HTR-8/SVneo (cell line): ENCODE results near the gene BCDIN3D.
"Not testable (repeated sequence)": the region's sequence is repeated elsewhere in the genome, so short reads cannot be mapped to it uniquely, and the experiment has no call there.

Experiments
- DNase-seq: peaks from one replicate; pipeline ENCODE4 v3.0.0; 2011; ENCODE audit warnings: low spot score, mixed read lengths; ENCODE audit not compliant: insufficient read length
- FAIRE-seq: peaks from 2 replicates; lab custom pipeline; 2011; peaks lifted over from hg19 to GRCh38; lab: Jason Lieb, UNC

BCDIN3D gene, protein sequence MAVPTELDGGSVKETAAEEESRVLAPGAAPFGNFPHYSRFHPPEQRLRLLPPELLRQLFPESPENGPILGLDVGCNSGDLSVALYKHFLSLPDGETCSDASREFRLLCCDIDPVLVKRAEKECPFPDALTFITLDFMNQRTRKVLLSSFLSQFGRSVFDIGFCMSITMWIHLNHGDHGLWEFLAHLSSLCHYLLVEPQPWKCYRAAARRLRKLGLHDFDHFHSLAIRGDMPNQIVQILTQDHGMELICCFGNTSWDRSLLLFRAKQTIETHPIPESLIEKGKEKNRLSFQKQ

DNA sequence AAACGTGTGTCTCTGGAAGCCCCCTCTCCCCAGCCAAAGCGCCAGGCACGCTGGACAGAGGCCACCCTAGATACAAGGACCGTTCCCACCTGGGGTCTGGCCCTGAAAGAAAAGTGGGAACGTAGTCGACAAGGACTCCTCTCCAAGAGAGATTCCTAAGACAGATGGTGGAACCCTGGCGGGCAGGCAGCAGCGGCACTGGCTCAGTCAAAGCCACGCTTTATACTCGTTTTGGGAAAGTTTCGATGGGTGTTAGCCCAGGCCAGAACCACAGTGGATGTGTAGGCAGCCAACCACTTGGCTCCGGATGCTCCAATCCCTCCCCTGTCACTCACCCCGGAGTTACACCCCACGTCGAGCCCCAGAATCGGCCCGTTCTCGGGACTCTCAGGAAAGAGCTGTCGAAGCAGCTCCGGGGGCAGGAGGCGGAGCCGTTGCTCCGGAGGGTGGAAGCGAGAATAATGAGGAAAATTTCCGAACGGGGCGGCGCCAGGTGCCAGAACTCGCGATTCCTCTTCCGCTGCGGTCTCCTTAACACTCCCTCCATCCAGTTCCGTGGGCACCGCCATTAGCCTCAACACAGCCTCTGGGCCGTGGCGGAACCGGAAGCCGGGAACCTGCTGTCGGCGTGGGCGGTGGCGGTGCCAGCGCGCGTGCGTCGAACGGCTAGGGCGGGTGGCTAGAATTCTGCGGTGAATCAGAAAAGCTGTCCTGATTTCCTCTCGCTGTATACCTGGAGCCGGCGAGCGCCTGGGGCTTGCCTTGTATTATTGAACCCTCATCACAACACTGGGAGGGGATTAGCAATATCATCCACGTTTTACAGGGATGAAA lies at the start of gene BCDIN3D:
Gene BCDIN3D, minus strand, starts transcription at position 588 of the 834 bp plus-strand sequence. Its CDS starts 19 bp downstream, at position 569.
- DNase-seq (peak; percentile 92), FAIRE-seq (peak; percentile 51)

DNA sequence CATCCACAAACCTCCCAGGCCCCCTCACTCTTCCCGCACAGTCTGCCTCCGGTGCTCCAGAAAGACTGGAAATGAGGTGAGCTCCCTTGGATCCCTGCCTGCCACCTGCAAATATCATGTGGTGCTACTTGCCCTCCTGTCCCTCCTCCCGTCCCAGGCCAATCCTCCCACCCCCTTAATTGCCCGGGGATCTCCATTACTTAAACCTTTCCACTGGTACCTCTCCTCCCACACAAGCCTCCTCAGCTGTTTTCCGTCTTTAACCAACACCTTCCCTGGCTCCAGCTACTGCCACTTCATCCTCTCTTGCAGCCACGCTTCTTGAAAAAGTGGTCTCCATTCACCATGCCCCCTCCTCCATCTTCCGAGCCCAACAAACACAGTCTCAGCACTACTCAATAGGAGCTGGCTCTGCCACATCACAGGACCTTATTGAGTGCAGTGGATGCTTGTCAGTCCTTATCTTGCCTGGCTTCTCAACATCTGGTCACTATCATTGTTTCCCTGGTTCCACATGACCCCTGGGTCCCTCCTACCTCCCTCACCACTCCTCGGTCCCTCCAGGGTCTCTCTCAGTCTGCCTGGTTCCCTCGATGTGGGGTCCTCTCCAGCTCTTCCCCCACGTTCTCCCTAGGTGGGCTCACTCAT lies 49.3 kb upstream of the BCDIN3D start:
- no peak for DNase-seq
- FAIRE-seq, result no peak

DNA sequence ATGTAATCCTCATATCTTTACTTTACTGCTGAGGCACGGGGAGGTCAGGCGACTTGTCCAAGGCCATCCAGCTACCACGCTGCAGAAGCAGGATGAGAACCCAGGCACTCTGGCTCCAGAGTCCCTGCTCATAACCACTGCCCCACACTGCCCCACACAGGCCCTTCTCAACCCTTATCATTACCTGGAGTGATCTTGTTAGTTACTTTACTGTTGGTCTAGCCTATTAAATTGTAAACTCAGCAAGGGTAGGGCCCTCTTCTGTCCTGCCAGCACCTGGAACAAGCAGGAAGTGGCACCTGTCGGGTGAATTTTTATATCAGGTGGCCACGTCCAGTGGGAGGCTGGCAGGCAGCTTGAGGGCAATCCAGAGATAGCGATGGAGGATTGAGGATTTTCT lies 48.6 kb upstream of the BCDIN3D start:
- FAIRE-seq, result no peak
- no peak for DNase-seq

DNA sequence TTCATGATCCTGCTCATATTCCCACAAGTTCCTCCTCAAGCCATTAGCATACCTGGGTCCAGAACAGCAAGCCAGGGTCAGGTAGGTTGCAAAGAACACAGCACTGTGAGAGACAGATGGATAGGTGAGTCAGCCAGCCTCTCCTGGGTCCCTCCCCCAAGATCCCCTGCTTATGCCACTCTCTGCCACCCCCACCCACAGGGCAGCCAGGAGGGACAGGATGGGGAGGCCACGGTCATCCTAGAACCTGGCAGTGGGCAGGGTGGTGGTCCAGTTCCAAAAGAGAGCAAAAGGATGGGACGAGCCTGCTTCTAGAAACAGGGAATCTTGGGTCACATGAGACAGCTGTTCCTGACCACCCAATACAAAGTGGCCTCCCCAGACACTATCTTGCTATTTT lies 48.1 kb upstream of the BCDIN3D start:
- FAIRE-seq (no peak), DNase-seq (no peak)

DNA sequence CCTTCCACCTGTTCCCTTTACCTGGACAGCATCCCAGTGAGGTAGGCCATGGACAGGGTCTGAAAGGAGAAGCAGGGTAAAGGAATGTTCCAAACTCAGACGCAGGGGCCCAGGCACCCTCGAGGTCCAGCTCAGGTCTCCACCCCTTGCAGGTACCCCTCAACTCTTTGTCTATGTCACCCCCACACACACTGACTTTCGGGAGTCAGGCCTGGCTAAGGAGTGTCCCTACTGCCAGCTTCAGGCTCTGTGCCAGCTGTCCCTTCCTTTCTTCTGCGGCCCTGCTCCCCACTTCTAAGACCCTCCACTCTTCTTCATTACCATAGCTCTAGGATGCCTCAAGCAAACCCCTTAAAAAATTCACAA lies 47.2 kb upstream of the BCDIN3D start:
- FAIRE-seq (no peak), DNase-seq (no peak)

DNA sequence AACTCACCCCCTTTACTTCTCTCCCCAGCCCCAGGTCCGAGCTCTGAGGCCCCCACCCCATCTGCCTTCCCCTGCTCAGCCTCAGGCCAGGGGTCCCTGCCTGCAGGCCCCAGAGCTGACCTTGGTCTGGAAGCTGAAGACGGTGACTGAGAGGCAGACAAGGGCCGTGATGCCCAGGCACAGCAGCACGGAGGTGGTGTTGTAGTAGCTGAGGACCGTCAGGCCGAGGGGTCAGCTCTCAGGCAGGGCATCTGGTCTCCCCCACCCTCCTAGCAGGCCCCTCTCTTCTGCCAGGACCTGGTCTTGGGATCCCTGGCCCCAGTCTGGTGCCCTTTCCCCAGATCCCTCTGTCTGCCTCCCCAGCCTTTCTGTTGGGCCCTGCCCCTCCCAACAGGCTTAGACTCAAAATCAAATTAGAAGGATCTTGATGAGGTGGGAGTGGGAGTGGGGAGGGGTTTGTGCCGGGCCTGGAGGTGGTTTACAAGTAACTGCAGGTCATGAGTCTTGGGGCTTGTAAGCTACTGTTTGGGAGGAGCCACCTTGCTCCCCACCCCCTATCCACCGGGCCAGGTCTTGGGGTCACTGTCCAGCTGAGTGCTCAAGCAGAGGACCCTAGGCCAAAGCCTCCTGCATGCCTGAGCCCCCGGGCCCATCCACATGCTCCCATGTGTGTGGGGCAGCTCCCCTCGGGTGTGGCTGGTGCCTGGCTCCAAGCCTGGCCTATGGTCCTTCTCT lies 46.6 kb upstream of the BCDIN3D start:
- DNase-seq, result no peak
- FAIRE-seq, result no peak

DNA sequence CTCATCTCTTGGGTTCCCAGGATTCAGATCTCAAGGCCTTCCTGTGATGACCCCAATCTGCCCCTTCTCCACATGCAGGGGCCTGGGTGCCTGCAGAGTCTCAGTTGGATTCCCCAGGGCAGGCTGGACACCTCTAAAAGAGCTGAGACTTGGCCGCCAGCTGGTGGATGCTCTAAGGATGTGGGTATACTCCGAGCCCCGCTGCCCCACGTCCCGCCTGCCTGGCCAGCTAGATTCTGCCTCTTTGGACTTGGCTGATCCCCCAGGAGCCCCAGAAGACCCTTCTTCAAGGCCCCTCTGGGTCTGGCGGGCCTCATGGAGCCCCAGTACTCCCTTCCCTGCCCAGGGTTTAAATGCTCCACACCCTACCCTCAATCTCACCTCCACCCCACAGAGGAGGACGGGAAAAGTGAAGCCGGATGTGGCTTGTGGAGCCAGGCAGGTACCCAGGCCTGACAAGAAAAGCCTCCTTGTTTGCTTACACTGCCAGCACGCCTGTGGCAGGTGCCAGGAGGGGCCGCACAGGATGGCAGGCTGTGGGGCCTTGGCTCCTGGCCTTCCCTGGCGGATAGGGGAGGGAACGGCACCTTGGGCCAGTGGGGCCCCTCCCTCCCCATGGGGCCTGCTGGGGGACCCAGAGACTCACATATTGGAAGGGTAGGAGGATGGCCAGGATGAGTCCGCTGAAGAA lies 45.7 kb upstream of the BCDIN3D start:
- no peak for FAIRE-seq

DNA sequence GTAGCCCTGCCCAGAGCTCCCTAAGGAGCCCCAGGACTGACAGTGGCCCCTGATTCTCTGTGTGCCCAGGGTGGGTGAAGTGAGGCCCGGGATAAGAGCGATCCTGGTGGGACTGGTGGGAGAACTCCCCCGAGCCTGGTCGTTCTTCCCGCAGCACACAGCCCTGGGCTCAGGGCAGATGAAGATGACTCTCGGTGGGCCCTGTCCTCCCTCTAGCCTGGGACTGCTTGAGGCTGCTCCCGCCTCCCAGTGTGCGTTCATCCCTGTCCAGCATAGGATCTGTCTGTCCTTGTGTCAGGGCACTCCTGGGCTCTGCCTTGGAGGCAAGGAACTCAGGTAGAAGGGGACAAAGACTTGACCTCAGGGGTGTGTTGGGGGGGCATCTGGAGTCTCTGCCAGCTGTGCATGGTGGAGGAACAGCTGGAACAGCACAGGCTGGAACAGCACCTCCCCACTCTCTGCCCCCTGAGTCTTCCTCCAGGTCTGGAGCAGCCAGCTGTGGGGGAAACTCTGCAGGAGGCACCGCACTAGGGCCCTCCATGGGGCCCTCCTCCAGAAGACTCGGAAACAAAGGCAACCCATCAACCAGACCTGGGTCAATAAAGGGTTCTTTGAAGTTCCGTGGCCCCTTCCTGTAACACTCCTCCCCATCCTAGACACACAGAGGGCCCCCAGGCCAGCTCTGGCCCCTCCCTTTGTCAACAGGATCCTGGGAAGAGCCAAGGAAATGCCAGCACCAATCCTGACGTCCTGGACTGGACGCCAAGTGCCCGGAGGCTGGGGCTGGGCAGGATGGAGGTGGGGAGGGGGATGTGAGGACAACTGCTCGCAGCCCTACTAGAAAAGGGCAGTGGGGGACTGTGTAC lies 44.9 kb upstream of the BCDIN3D start:
- DNase-seq (no peak), FAIRE-seq (no peak)

More for the DNA sequence above, 45.7 kb upstream of the BCDIN3D start:
- no peak for DNase-seq

DNA sequence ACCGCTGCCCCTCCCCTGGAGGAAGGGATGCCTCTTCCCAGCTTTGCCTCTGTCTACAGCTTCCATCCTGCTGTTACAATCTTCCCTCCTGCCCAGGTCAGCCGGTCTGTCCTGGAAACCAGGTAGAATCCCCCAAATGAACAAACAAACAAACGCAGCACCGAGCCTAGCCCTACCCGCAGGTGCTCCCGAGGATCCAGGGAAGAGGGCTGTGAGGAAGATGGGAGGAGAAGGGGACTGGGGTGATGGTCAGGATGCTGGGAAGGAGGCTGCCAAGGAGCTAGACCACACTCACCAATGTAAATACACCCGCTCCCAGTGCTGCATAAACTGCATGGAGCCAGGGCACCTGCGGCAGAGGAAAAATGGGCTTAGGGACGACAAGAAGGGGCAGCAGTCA lies 44.2 kb upstream of the BCDIN3D start:
- no peak for FAIRE-seq

DNA sequence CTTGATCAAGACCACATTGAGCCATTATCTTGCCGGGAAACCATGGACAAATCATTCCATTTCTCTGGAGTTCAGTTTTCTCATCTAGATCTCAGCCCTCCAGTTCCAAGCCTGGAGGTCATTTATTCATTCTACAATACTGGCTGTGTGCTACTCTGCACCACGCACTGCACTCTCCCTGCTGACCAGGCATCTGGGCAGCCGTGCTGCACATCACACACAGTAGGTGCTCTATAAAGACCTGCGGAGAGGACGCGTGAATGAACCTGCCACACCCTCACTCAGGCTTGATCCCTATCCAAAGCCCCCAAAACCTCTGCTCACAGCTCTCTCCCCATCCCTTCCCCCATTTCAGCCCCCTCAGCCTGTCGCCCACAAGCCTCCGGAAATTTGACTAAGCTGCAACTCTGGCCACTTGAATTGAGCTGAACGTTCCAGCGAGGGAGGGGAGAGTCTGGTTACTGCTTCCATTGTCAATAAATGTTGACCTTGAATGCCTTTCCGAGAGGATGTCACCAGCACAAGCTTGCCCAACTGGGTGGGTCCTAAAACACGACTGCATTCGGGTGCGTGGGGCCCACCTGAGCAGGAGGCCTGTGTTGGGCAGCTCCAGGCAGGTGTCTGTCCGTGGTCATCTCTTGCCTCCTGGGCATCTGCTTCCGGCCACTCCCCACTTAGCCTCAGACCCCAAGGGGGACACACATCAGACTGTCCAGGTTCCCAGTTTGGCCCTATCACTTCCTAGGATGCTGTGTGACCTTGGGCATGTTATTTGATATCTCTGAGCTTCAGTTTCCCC lies 43.0 kb upstream of the BCDIN3D start:
- FAIRE-seq (no peak), DNase-seq (no peak)

More for the DNA sequence above, 44.2 kb upstream of the BCDIN3D start:
- DNase-seq, result no peak

DNA sequence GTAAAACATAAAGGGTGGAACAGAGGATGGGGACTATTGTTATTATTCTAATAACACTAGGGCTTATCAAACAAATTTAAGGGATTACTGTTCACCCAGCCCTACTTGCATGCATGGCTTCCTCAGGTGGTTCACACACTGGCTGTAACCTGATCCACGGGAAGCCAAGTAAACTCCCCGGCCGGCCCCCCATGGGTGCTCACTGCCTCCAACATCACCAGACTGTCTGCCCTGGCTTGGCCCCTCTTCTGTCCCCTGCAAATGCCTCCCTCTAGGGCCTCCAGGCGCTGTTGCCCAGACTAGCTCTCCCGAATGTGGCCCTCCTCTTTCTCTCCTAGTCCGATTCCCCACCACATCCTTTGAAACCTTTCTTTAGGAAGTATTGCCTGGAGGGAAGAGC lies 42.2 kb upstream of the BCDIN3D start:
- FAIRE-seq (no peak), DNase-seq (no peak)

DNA sequence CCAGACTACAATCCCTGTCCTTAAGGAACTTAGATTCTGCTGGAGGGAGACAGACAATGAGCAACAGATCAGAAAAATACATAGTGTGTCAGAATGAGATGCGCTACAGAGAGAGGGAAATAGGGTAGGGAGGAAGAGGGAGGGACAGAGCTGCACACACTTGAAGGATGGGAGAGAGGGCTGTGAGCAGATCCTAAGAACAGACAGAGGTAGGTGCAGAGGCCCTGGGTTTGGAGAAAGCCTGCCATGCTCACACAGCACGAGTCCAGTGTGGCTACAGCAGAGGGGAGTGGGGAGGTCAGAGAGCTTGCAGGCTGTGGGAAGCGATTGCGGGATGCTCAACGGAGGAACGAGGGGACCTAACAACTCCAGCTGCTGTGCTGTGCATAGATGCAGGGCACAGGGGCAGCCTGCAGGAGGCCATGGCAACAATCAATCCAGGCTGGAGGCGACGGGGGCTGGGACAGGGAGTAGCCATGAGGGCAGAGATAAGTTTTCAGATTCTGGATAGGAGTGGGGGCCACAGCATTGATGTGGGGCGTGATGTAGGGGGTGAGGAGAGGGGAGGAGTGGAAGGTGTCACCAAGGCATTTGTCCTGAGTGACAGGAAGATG lies 40.1 kb upstream of the BCDIN3D start:
- DNase-seq (no peak), FAIRE-seq (no peak)

DNA sequence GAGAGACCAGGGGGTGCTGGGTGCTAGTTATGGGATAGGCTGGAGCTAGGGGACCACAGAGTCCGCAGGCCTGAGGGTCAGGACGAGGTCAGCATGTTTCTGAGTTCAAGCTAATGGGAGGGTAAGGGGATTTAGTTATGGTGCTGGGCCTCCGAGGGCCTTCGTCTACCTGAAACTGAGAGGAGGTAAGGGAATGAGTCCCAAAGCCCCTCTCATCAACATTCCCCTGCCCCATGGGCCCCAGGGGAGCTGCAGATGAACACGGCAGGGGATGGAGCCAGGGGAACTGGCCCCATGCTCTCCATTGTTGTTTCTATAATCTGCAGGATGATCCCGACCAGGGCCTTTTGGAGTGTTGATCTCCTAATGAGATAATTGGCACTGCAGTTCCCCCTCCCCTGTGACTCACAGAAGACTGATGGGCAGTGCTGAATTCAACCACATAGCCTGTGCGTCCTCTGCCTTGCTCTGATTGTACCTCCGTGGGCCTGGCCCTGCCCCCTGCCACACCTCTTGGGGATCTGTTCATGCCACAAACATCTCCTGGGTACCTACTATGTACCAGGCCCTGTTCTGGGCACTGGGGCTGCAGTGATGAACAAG lies 39.4 kb upstream of the BCDIN3D start:
- DNase-seq (no peak), FAIRE-seq (no peak)

DNA sequence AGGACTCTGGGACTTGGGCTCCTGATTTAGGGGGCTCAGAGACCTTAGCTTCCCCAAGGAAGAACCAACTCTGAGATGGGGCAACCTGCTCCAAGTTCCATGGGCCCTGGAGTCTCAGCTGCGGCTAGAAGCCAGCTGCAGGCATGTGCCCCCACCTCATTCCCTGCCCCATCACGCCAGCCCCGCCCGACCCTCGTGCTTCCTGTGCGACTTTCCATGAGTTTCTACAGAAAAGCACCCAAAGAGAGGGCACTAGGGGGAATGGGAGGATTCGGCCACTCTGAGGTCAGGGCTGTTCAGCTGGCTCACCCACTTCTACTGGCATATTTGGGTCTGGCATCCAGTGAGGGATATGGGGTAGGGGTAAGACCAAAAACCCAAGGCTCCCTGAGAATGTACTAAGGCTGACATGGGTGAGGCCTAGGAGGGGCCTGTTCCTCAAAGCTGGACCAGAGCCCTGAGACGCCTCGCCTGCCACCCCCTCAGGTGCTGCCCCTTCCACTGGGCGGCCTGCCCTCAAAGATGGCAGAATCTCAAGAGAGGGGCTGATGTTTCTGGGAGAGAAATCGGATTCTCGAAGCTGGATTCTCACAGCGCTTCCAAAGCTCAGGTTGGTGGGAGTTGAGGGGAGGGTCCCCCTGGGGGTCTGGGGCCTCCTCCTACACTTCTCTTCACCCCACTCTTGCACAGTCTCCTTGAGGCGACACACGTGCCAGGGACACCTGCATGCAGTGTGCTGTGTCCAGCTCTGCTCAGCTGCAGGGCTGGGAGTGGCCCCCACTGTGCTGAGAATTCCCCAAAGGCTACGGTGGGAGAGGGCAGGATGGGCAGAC lies 38.7 kb upstream of the BCDIN3D start:
- FAIRE-seq (no peak), DNase-seq (no peak)

DNA sequence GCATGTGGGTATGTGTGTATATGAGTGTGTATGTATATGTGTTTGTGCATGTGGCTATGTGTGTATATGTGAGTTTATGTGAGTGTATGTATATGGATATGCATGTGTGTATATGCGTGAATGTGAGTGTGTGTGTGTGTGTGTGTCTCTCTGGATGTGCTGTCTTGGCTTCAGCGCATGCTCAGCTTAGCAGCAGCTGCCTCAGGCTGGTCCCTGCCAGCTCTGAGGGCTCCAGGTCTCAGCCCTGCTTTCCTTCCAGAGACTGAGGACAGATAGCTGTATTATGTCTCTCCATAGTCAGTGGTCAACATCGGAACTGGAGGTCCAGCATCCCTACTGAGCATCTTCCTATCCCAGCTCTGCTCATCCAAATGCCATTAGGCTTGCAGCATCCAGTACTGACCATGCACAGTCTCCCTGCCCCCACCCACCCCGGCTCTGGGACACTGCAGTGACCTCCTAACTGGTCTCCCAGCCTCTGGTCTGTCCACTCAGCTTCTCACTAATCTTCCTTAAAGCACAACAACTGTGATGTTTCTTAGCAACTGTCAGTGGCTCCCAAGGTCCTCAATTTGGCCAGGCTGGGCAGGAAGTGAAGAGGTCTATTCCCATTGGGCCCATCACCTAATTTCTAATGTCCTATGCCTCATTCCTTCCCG lies 38.0 kb upstream of the BCDIN3D start:
- FAIRE-seq (no peak), DNase-seq (no peak)

DNA sequence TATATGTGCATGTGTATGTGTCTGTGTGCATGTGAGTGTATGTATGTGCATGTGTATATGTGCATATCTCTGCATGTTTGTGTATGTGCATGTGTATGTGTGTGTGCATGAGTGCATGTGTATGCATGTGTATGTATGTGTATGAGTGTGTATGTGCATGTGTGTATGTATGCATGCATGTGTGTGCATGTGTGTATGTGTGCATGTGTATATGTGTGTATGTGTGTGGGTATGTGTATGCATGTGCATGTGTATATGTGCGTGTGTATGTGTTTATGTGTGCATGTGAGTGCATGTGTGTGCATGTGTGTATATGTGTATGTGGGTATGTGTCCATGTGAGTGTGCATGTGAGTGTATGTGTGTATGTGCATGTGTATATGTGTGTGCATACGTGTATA lies 36.2 kb upstream of the BCDIN3D start:
- DNase-seq, FAIRE-seq: not testable (repeated sequence)
